HepG2 (cell line): ENCODE results near the gene NCAPD2. TPM values are rescaled to one million over a fixed set of nuclear protein-coding genes. Genes with fewer than 3 reads are reported as not detected.

Source experiments
- ATM ChIP-seq: fragments of 450-650 bp; IDR thresholded peaks from 2 replicates; pipeline ENCODE4 v1.7.1; 2017; ENCODE audit warnings: mild to moderate bottlenecking, borderline replicate concordance
- FLYWCH1 ChIP-seq: sonication (generic); formaldehyde crosslinking; IDR thresholded peaks from 2 replicates; pipeline ENCODE4 v1.8.1; 2023; ENCODE audit warnings: mild to moderate bottlenecking, missing genetic modification reagents
- HNRNPK ChIP-seq: fragments of 200-400 bp; formaldehyde crosslinking; IDR thresholded peaks from 2 replicates; pipeline ENCODE4 v1.6.1; 2018; ENCODE audit warnings: low read length, low read depth, moderate library complexity, mild to moderate bottlenecking; ENCODE audit not compliant: poor library complexity, severe bottlenecking
- IRF1 ChIP-seq: sonication (generic); formaldehyde crosslinking; IDR thresholded peaks from 2 replicates; pipeline ENCODE4 v1.4.0; 2020; ENCODE audit warnings: low read depth, mild to moderate bottlenecking, missing genetic modification reagents
- NR3C1 ChIP-seq: sonication (generic); formaldehyde crosslinking; IDR thresholded peaks from 2 replicates; pipeline ENCODE4 v1.4.0; 2020; ENCODE audit warnings: missing genetic modification reagents
- SAP130 ChIP-seq: IDR thresholded peaks from 2 replicates; pipeline ENCODE4 v1.6.1; 2016; ENCODE audit warnings: low read depth
- TCF7L2 ChIP-seq: IDR thresholded peaks from 2 replicates; pipeline ENCODE4 v1.6.1; 2011; ENCODE audit warnings: mild to moderate bottlenecking, low read depth, low read length, moderate library complexity
- TEAD2 ChIP-seq: sonication (generic); formaldehyde crosslinking; IDR thresholded peaks from 2 replicates; pipeline ENCODE4 v1.9.0; 2021; ENCODE audit warnings: missing genetic modification reagents
- WIZ ChIP-seq: sonication (generic); formaldehyde crosslinking; IDR thresholded peaks from 2 replicates; pipeline ENCODE4 v1.5.1; 2020; ENCODE audit warnings: mild to moderate bottlenecking, missing genetic modification reagents
- ZBTB10 ChIP-seq: sonication (generic); formaldehyde crosslinking; IDR thresholded peaks from 2 replicates; pipeline ENCODE4 v1.4.0; 2020; ENCODE audit warnings: missing genetic modification reagents, borderline replicate concordance
- ZFP91 ChIP-seq: sonication (generic); formaldehyde crosslinking; IDR thresholded peaks from 2 replicates; pipeline ENCODE4 v1.9.0; 2022; ENCODE audit warnings: missing genetic modification reagents, mild to moderate bottlenecking, borderline replicate concordance
- ZNF382 ChIP-seq: sonication (generic); formaldehyde crosslinking; IDR thresholded peaks from 2 replicates; pipeline ENCODE4 v1.5.0; 2020; ENCODE audit warnings: missing genetic modification reagents, mild to moderate bottlenecking, borderline replicate concordance
- ZNF784 ChIP-seq: sonication (generic); formaldehyde crosslinking; IDR thresholded peaks from 2 replicates; pipeline ENCODE4 v1.5.1; 2020; ENCODE audit warnings: missing genetic modification reagents, mild to moderate bottlenecking, borderline replicate concordance
- polyA plus RNA-seq, 8 experiments: library from polyadenylated mRNA; depleted of rRNA in 3 of 8; stranded (reverse) in 7 of 8; unstranded in 1 of 8; fragments of >200 nt; fragmentation: Illumina TruSeq in 4 of 8; extraction: Trizol in 4 of 8; gene quantifications; 2 replicates each; pipeline versions ENCODE4 v1.2.1 to v1.2.3, GENCODE V29; 2011 to 2016; ENCODE audit warnings: low read depth in 4 of 8, missing spikeins in 1 of 8, mixed read lengths in 1 of 8; ENCODE audit not compliant: insufficient read depth in 1 of 8
- total RNA-seq, 5 experiments: library from RNA; depleted of rRNA; stranded (reverse); fragments of >200 nt; fragmentation: Illumina TruSeq; extraction: Trizol; gene quantifications; 2 replicates each; pipeline ENCODE4 v1.2.3, GENCODE V29; 2016; ENCODE audit warnings: low read depth in 1 of 5
- TF ChIP-seq, protein P1 (sequence below): IDR thresholded peaks from 2 replicates; pipeline ENCODE4 v1.6.1; 2016; ENCODE audit warnings: missing compliant biosample characterization, missing genetic modification reagents, borderline replicate concordance
- TF ChIP-seq, protein P2 (sequence below): sonication (generic); formaldehyde crosslinking; IDR thresholded peaks from 2 replicates; pipeline ENCODE4 v1.4.0; 2020; ENCODE audit warnings: mild to moderate bottlenecking, missing genetic modification reagents
- TF ChIP-seq, protein P3 (sequence below): sonication (generic); formaldehyde crosslinking; IDR thresholded peaks from 2 replicates; pipeline ENCODE4 v1.4.0; 2020; ENCODE audit warnings: missing genetic modification reagents, mild to moderate bottlenecking, borderline replicate concordance
- TF ChIP-seq, protein P4 (sequence below): IDR thresholded peaks from 2 replicates; pipeline ENCODE4 v1.6.1; 2012; ENCODE audit warnings: inconsistent platforms

Gene NCAPD2
- total and polyA plus RNA-seq, 2 of the 13 experiments (the other 11 are each of a cell fraction or from before 2014, with no cell fraction given): 51.1 to 65.6 TPM

- TF ChIP-seq, protein P1, sequence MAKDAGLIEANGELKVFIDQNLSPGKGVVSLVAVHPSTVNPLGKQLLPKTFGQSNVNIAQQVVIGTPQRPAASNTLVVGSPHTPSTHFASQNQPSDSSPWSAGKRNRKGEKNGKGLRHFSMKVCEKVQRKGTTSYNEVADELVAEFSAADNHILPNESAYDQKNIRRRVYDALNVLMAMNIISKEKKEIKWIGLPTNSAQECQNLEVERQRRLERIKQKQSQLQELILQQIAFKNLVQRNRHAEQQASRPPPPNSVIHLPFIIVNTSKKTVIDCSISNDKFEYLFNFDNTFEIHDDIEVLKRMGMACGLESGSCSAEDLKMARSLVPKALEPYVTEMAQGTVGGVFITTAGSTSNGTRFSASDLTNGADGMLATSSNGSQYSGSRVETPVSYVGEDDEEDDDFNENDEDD (CRISPR knock-in tag): 0 out of 2 replicates have a peak, but pooled peaks have one; percentile 19
- TF ChIP-seq ZNF784 (CRISPR knock-in tag) (no peak), ZFP91 (CRISPR knock-in tag) (no peak), SAP130 (CRISPR knock-in tag) (peak; percentile 72), TCF7L2 (no peak), ATM (no peak), NR3C1 (CRISPR knock-in tag) (no peak), IRF1 (CRISPR knock-in tag) (no peak), TEAD2 (CRISPR knock-in tag) (no peak), WIZ (CRISPR knock-in tag) (no peak), FLYWCH1 (CRISPR knock-in tag) (no peak), ZNF382 (CRISPR knock-in tag) (no peak), HNRNPK (no peak), ZBTB10 (CRISPR knock-in tag) (no peak)
- TF ChIP-seq, protein P2, sequence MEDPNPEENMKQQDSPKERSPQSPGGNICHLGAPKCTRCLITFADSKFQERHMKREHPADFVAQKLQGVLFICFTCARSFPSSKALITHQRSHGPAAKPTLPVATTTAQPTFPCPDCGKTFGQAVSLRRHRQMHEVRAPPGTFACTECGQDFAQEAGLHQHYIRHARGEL (CRISPR knock-in tag): no peak
- TF ChIP-seq, protein P3, sequence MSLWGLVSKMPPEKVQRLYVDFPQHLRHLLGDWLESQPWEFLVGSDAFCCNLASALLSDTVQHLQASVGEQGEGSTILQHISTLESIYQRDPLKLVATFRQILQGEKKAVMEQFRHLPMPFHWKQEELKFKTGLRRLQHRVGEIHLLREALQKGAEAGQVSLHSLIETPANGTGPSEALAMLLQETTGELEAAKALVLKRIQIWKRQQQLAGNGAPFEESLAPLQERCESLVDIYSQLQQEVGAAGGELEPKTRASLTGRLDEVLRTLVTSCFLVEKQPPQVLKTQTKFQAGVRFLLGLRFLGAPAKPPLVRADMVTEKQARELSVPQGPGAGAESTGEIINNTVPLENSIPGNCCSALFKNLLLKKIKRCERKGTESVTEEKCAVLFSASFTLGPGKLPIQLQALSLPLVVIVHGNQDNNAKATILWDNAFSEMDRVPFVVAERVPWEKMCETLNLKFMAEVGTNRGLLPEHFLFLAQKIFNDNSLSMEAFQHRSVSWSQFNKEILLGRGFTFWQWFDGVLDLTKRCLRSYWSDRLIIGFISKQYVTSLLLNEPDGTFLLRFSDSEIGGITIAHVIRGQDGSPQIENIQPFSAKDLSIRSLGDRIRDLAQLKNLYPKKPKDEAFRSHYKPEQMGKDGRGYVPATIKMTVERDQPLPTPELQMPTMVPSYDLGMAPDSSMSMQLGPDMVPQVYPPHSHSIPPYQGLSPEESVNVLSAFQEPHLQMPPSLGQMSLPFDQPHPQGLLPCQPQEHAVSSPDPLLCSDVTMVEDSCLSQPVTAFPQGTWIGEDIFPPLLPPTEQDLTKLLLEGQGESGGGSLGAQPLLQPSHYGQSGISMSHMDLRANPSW (CRISPR knock-in tag): no peak
- TF ChIP-seq, protein P4, sequence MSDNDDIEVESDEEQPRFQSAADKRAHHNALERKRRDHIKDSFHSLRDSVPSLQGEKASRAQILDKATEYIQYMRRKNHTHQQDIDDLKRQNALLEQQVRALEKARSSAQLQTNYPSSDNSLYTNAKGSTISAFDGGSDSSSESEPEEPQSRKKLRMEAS: 0 out of 2 replicates have a peak, but pooled peaks have one; percentile 26
These were observed 60.5 kb downstream of the NCAPD2 start (continued) for GRCh38 chr12:6554168-6555017.
